Thyroid gland (tissue), 4 donors: Measurements from ENCODE around the gene PLB1.

ENCODE experiments used
- POLR2A ChIP-seq, 2 donors: fragments of 450-650 bp; IDR thresholded peaks; one replicate each; pipeline ENCODE4 v1.6.1; 2017; ENCODE audit warnings: antibody characterized with exemption in 2 of 2, mild to moderate bottlenecking in 2 of 2, moderate library complexity in 1 of 2
- TF ChIP-seq, protein P1 (sequence below), 6 experiments: fragments of 200-600 bp in 3 of 6; fragments of 450-650 bp in 3 of 6; sonication (generic) in 3 of 6; IDR thresholded peaks; one replicate each; pipeline ENCODE4 v1.5.1; 2016 to 2019; ENCODE audit warnings: antibody characterized with exemption in 6 of 6, mild to moderate bottlenecking in 2 of 6, inconsistent platforms in 1 of 6, moderate library complexity in 1 of 6

DNA sequence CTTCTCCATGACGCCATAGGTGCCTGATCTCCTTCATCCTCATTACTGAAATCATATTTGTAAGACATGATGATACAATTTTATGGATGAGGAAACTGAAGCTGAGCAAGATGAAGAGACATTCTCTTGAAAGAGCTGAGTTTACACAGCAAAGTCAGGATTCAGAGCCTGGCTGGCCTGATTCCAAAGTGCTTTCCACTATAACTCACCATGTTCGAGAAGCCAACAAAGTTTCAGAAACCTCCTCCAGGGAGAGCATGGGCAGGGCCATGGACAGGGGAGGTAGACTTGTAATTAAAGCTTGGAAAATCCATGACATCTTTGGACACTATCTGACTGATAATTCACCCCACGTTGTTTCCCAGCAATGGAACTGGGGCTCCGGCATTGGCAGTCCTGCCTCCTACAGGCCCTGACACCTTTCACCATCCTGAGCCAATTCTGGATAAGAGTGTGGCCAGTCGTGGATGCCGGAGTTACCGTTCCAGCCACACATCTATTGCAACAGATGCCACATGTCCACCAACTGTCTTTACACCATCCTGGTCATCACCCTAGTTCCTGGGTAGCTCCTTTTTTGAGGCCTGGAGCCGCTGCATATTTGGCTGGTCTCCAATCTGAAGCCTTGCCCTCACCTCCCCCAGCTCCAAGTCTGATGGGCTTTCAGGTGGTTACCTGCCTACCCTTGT is 170.8 kb downstream of the PLB1 start:
- TF ChIP-seq, protein P1, sequence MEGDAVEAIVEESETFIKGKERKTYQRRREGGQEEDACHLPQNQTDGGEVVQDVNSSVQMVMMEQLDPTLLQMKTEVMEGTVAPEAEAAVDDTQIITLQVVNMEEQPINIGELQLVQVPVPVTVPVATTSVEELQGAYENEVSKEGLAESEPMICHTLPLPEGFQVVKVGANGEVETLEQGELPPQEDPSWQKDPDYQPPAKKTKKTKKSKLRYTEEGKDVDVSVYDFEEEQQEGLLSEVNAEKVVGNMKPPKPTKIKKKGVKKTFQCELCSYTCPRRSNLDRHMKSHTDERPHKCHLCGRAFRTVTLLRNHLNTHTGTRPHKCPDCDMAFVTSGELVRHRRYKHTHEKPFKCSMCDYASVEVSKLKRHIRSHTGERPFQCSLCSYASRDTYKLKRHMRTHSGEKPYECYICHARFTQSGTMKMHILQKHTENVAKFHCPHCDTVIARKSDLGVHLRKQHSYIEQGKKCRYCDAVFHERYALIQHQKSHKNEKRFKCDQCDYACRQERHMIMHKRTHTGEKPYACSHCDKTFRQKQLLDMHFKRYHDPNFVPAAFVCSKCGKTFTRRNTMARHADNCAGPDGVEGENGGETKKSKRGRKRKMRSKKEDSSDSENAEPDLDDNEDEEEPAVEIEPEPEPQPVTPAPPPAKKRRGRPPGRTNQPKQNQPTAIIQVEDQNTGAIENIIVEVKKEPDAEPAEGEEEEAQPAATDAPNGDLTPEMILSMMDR (IDR thresholded peaks at IDR 0.05) = no peak
- no peak for TF ChIP-seq POLR2A (IDR thresholded peaks at IDR 0.05)
